ENCODE results near the gene KCTD13. TPM values are rescaled to one million over a fixed set of nuclear protein-coding genes. Genes with fewer than 3 reads are reported as not detected.
"Not testable (repeated sequence)": the region's sequence is repeated elsewhere in the genome, so short reads cannot be mapped to it uniquely, and the experiment has no call there.

KCTD13 gene
- total RNA-seq, 1 donor from 2014 or later = 39.7 TPM

- no peaks in the 10 kb centered on the region for H3K9me3 Mint-ChIP-seq
- H3K27ac Mint-ChIP-seq = peak within 1 kb of the TSS; percentile 69
- peak within 1 kb of the TSS; percentile 85 for H3K4me3 Mint-ChIP-seq (ENCODE audit: low read depth)
- intact Hi-C loops (cut with micrococcal nuclease) = loop anchor here (5.0 kb wide), 1 partner anchor 34 kb away; the partner anchor contains the start of gene KCTD13
- H3K4me1 Mint-ChIP-seq (ENCODE audit: low read depth) = peaks cover 20% of the 10 kb centered on the region
- no peaks in the 10 kb centered on the region for H3K27me3 Mint-ChIP-seq (ENCODE audit: low read depth)
- DNase-seq (ENCODE audit: low spot score) = peak; percentile 93
- H3K36me3 Mint-ChIP-seq (ENCODE audit: low read depth) = peaks cover 7% of the 10 kb centered on the region
Measured at GRCh38 chr16:29961479-29962343, 35.7 kb upstream of the KCTD13 start, which contains the start of gene TMEM219. Gene TMEM219, plus strand, starts transcription at chr16:29962079. Its CDS starts 1,065 bp downstream, at chr16:29963144.

GRCh38 chr16:29961127-29961478, 35.1 kb upstream of the KCTD13 start:
- Mint-ChIP-seq H3K36me3 (ENCODE audit: low read depth) (peaks cover 7% of the 10 kb centered on the region), H3K4me3 (ENCODE audit: low read depth) (peak overlapping the region; percentile 85), H3K27ac (peak overlapping the region; percentile 62), H3K9me3 (no peaks in the 10 kb centered on the region), H3K27me3 (ENCODE audit: low read depth) (no peaks in the 10 kb centered on the region), H3K4me1 (ENCODE audit: low read depth) (peaks cover 20% of the 10 kb centered on the region)
- DNase-seq (ENCODE audit: low spot score) = no peak
- intact Hi-C loops (cut with micrococcal nuclease) = loop anchor here (5.0 kb wide), 1 partner anchor 34 kb away; the partner anchor contains the start of gene KCTD13

- not testable (repeated sequence) for H3K27me3 Mint-ChIP-seq (ENCODE audit: low read depth); DNase-seq (ENCODE audit: low spot score); H3K36me3 Mint-ChIP-seq (ENCODE audit: low read depth); H3K9me3 Mint-ChIP-seq; H3K27ac Mint-ChIP-seq; H3K4me3 Mint-ChIP-seq (ENCODE audit: low read depth)
- intact Hi-C loops (cut with micrococcal nuclease) = loop anchor here (5.0 kb wide), 1 partner anchor 33 kb away; the partner anchor contains the start of gene KCTD13
- H3K4me1 Mint-ChIP-seq (ENCODE audit: low read depth) = peaks cover 18% of the 10 kb centered on the region
Measured at GRCh38 chr16:29959821-29960220, 33.8 kb upstream of the KCTD13 start.

DNA sequence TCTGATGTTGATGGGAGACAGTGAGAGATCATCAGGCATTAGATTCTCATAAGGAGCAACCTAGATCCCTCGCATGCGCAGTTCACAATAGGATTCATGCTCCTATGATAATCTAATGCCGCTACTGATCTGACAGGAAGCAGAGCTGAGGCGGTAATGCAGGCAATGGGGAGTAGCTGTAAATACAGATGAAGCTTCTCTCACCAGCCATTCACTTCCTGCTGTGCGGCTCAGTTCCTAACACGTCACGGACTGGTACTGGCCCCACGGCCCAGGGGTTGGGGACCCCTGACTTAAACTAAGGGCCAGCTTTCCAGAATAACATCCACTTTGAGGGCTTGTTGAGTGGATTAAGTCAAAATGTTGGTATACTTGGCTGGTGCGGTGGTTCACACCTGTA, 33.3 kb upstream of the KCTD13 start:
- intact Hi-C loops (cut with micrococcal nuclease) = no loop called here
- DNase-seq (ENCODE audit: low spot score) = no peak

GRCh38 chr16:29958756-29959155, 32.7 kb upstream of the KCTD13 start:
- Mint-ChIP-seq H3K4me1 (ENCODE audit: low read depth) (peaks cover 17% of the 10 kb centered on the region), H3K9me3 (no peaks in the 10 kb centered on the region), H3K27me3 (ENCODE audit: low read depth) (no peaks in the 10 kb centered on the region), H3K27ac (no peak overlapping the region), H3K4me3 (ENCODE audit: low read depth) (no peak overlapping the region), H3K36me3 (ENCODE audit: low read depth) (peaks cover 2% of the 10 kb centered on the region)
- intact Hi-C loops (cut with micrococcal nuclease) = no loop called here
- DNase-seq (ENCODE audit: low spot score) = no peak

More for the DNA sequence above, 33.3 kb upstream of the KCTD13 start:
- no peak overlapping the region for H3K4me3 Mint-ChIP-seq (ENCODE audit: low read depth)
- no peaks in the 10 kb centered on the region for H3K27me3 Mint-ChIP-seq (ENCODE audit: low read depth)
- peaks cover 2% of the 10 kb centered on the region for H3K36me3 Mint-ChIP-seq (ENCODE audit: low read depth)
- peaks cover 17% of the 10 kb centered on the region for H3K4me1 Mint-ChIP-seq (ENCODE audit: low read depth)
- no peak overlapping the region for H3K27ac Mint-ChIP-seq
- no peaks in the 10 kb centered on the region for H3K9me3 Mint-ChIP-seq

- Mint-ChIP-seq H3K27me3 (ENCODE audit: low read depth) (no peaks in the 10 kb centered on the region), H3K4me1 (ENCODE audit: low read depth) (no peaks in the 10 kb centered on the region), H3K4me3 (ENCODE audit: low read depth) (no peak overlapping the region), H3K36me3 (ENCODE audit: low read depth) (no peaks in the 10 kb centered on the region), H3K9me3 (peaks cover 4% of the 10 kb centered on the region), H3K27ac (no peak overlapping the region)
- intact Hi-C loops (cut with micrococcal nuclease) = no loop called here
- DNase-seq (ENCODE audit: low spot score) = no peak
Measured at GRCh38 chr16:29951625-29952365, 25.8 kb upstream of the KCTD13 start.

DNA sequence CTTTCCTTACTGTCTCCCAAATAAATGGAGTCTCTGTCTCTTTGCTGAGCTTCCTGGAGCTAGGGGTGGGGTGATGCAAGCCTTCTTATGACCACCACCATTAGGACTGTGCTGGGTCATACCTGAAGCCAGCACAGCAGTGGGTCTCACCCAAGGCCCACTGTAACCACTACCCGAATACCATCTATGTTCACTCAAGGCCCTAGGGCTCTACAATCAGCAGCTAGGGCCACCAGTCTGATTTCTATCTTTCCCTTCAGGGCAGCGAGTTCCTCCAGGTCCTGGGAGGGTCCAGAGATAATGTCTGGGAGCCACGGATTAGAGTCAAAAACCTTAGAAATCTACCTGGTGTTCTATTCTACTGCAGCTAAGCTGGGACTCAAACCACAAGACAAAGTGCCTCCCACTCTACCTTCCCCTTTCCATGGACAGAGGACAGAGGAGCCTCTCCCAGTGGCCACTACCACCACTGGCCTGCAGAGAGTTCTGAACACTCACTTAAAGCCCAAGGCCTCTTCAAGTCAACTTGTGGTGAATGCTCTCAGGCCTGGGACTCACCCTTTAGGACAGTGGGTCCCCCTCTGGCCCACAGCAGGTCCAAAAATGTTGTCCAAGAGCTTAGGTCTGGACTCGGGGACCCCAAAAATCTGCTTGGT, 24.9 kb upstream of the KCTD13 start:
- no peak for DNase-seq (ENCODE audit: low spot score)
- intact Hi-C loops (cut with micrococcal nuclease) = no loop called here
- H3K4me3 Mint-ChIP-seq (ENCODE audit: low read depth) = no peak overlapping the region
- peaks cover 4% of the 10 kb centered on the region for H3K9me3 Mint-ChIP-seq
- no peaks in the 10 kb centered on the region for H3K36me3 Mint-ChIP-seq (ENCODE audit: low read depth)
- no peaks in the 10 kb centered on the region for H3K4me1 Mint-ChIP-seq (ENCODE audit: low read depth)
- H3K27me3 Mint-ChIP-seq (ENCODE audit: low read depth) = no peaks in the 10 kb centered on the region
- no peak overlapping the region for H3K27ac Mint-ChIP-seq

DNA sequence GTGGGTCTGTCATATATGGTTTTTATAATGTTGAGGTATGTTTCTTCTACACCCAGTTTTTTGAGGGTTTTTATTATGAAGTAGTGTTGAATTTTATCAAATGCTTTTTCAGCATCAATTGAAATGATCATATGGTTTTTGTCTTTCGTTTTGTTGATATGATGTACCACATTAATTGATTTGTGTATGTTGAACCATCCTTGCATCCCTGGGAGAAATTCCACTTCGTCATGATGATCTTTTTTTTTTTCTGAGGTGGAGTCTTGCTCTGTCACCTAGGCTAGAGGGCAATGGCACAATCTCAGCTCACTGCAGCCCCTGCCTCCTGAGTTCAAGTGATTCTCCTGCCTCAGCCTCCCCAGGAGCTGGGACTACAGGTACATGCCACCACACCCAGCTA, 21.9 kb upstream of the KCTD13 start:
- Mint-ChIP-seq H3K4me1 (ENCODE audit: low read depth) (no peaks in the 10 kb centered on the region), H3K36me3 (ENCODE audit: low read depth) (no peaks in the 10 kb centered on the region), H3K4me3 (ENCODE audit: low read depth) (no peak overlapping the region), H3K9me3 (peaks cover 4% of the 10 kb centered on the region), H3K27ac (no peak overlapping the region), H3K27me3 (ENCODE audit: low read depth) (no peaks in the 10 kb centered on the region)
- intact Hi-C loops (cut with micrococcal nuclease) = no loop called here
- no peak for DNase-seq (ENCODE audit: low spot score)

- intact Hi-C loops (cut with micrococcal nuclease) = no loop called here
- Mint-ChIP-seq H3K27me3 (ENCODE audit: low read depth) (peaks cover 5% of the 10 kb centered on the region), H3K36me3 (ENCODE audit: low read depth) (no peaks in the 10 kb centered on the region), H3K9me3 (no peaks in the 10 kb centered on the region), H3K27ac (no peak overlapping the region), H3K4me1 (ENCODE audit: low read depth) (peaks cover 2% of the 10 kb centered on the region), H3K4me3 (ENCODE audit: low read depth) (no peak overlapping the region)
- no peak for DNase-seq (ENCODE audit: low spot score)
Measured at GRCh38 chr16:29943846-29944799, 18.1 kb upstream of the KCTD13 start.

DNA sequence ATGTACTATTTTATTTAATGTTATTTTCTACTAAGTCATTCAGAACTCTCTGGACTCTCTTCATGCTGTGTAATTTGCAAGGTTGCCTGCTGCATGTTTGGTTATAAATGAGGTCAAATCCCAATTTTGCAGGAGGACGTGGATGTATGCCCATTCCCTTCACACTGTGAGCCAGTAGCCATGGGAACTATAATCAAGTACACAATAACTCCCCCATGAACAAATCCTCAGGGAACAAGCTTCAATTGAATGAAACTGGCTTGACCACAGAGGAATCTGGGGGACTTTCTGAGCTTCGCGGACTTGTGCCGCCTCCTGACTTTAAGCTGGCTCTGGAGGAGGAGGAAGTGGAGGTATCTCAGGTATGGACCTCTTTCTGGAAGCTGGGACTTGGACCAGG, 14.6 kb upstream of the KCTD13 start:
- Mint-ChIP-seq H3K27ac (no peak overlapping the region), H3K4me3 (ENCODE audit: low read depth) (no peak overlapping the region)

DNA sequence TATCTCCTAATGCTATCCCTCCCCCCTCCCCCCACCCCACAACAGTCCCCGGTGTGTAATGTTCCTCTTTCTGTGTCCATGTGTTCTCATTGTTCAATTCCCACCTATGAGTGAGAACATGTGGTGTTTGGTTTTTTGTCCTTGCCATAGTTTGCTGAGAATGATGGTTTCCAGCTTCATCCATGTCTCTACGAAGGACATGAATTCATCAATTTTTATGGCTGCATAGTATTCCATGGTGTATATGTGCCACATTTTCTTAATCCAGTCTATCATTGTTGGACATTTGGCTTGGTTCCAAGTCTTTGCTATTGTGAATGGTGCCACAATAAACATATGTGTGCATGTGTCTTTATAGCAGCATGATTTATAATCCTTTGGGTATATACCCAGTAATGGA, 5.7 kb upstream of the KCTD13 start:
- DNase-seq (ENCODE audit: low spot score); H3K27ac Mint-ChIP-seq; H3K4me3 Mint-ChIP-seq (ENCODE audit: low read depth); intact Hi-C loops (cut with micrococcal nuclease); H3K9me3 Mint-ChIP-seq; H3K36me3 Mint-ChIP-seq (ENCODE audit: low read depth): not testable (repeated sequence)
- Mint-ChIP-seq H3K4me1 (ENCODE audit: low read depth) (peaks cover 10% of the 10 kb centered on the region), H3K27me3 (ENCODE audit: low read depth) (peaks cover 23% of the 10 kb centered on the region)

More for the DNA sequence above, 14.6 kb upstream of the KCTD13 start:
- intact Hi-C loops (cut with micrococcal nuclease) = no loop called here
- Mint-ChIP-seq H3K4me1 (ENCODE audit: low read depth) (peaks cover 2% of the 10 kb centered on the region), H3K36me3 (ENCODE audit: low read depth) (no peaks in the 10 kb centered on the region), H3K27me3 (ENCODE audit: low read depth) (peaks cover 12% of the 10 kb centered on the region), H3K9me3 (no peaks in the 10 kb centered on the region)
- DNase-seq (ENCODE audit: low spot score) = no peak
